Activated T-cell treated with anti-CD3 and anti-CD28 coated beads, Interleukin-2, amount 50 U/mL, for 48 hours (primary cell): Measurements from ENCODE around the gene PAF1.
A peak's percentile ranks its signal among the peaks of the same experiment; 100 is the strongest.
"Not testable (repeated sequence)": the region's sequence is repeated elsewhere in the genome, so short reads cannot be mapped to it uniquely, and the experiment has no call there.

ENCODE experiments used
- DNase-seq, 2 experiments: peaks; one replicate each; pipeline ENCODE4 v3.0.0-alpha.2; 2020

Gene PAF1

GRCh38 chr19:39351537-39352064 is 39.3 kb downstream of the PAF1 start:
- DNase-seq: peak; percentile 58 to 59

GRCh38 chr19:39350156-39350555 is 40.8 kb downstream of the PAF1 start:
- no peak for DNase-seq

GRCh38 chr19:39349326-39349725 is 41.6 kb downstream of the PAF1 start:
- DNase-seq: no peak

GRCh38 chr19:39347332-39348164 is 43.4 kb downstream of the PAF1 start:
- no peak for DNase-seq

GRCh38 chr19:39345956-39346355 is 45.0 kb downstream of the PAF1 start:
- DNase-seq: no peak

- peak in 1 of 2 experiments; percentile 35 for DNase-seq
Measured at GRCh38 chr19:39342647-39343305, 48.1 kb downstream of the PAF1 start.

GRCh38 chr19:39341719-39342604 is 48.9 kb downstream of the PAF1 start, which contains the start of gene SAMD4B:
TSS of gene SAMD4B (plus strand) at chr19:39342421. CDS start at chr19:39356894, 14,473 bp downstream.
- peak; percentile 98 to 99 for DNase-seq

- no peak for DNase-seq
Measured at GRCh38 chr19:39341129-39341718, 49.7 kb downstream of the PAF1 start.

- not testable (repeated sequence) for DNase-seq
Measured at GRCh38 chr19:39340156-39340555, 50.8 kb downstream of the PAF1 start.

GRCh38 chr19:39339674-39340073 is 51.2 kb downstream of the PAF1 start:
- DNase-seq: no peak

- no peak for DNase-seq
Measured at GRCh38 chr19:39336483-39336882, 54.4 kb downstream of the PAF1 start.
